Upper lobe of left lung (tissue), 6 donors: ENCODE measurements around the gene ARFGEF3. TPM values are rescaled to one million over a fixed set of nuclear protein-coding genes. Genes with fewer than 3 reads are reported as not detected.
A peak's percentile ranks its signal among the peaks of the same experiment; 100 is the strongest.

Experiments
- ATAC-seq, 2 donors: fragments of 200-7000 bp; cut with Tn5 transposase; one replicate each; pipeline ENCODE4 v1.9.1; 2022; ENCODE audit warnings: mild to moderate bottlenecking in 2 of 2, moderate library complexity in 2 of 2; ENCODE audit not compliant: low FRiP score in 2 of 2
- DNase-seq, 2 donors: peaks; one replicate each; pipeline ENCODE4 v3.0.0-alpha.2; 2019 to 2020
- H3K27ac ChIP-seq, 4 donors: fragments of 200-600 bp; sonication (generic); one replicate each; pipeline ENCODE4 v1.5.1; 2016 to 2019
- H3K27me3 ChIP-seq, 4 donors: fragments of 200-600 bp; sonication (generic); one replicate each; pipeline ENCODE4 v1.5.1; 2017 to 2019
- H3K36me3 ChIP-seq, 4 donors: fragments of 200-600 bp; sonication (generic); one replicate each; pipeline ENCODE4 v1.5.1; 2016 to 2019
- H3K4me1 ChIP-seq, 4 donors: fragments of 200-600 bp; sonication (generic); one replicate each; pipeline ENCODE4 v1.5.1; 2018 to 2019
- H3K4me3 ChIP-seq, 4 donors: fragments of 200-600 bp; sonication (generic); one replicate each; pipeline ENCODE4 v1.5.1; 2017 to 2019; ENCODE audit warnings: mild to moderate bottlenecking in 2 of 4, moderate library complexity in 1 of 4
- H3K9me3 ChIP-seq, 4 donors: fragments of 200-600 bp; sonication (generic); one replicate each; pipeline ENCODE4 v1.5.1; 2018 to 2019
- CTCF ChIP-seq, 6 experiments: fragments of 450-650 bp in 4 of 6; fragments of 200-600 bp in 2 of 6; sonication (generic) in 2 of 6; IDR thresholded peaks; one replicate each; pipeline ENCODE4 v1.5.1; 2016 to 2019; ENCODE audit warnings: antibody characterized with exemption in 6 of 6
- EP300 ChIP-seq, 4 donors: sonication (generic); formaldehyde crosslinking; IDR thresholded peaks; one replicate each; pipeline ENCODE4 v1.5.1; 2017; ENCODE audit warnings: antibody characterized with exemption in 4 of 4, control low read depth in 2 of 4
- POLR2A ChIP-seq, 4 donors: fragments of 450-650 bp; IDR thresholded peaks; one replicate each; pipeline ENCODE4 v1.5.1; 2016 to 2017; ENCODE audit warnings: antibody characterized with exemption in 4 of 4, mild to moderate bottlenecking in 2 of 4
- POLR2AphosphoS5 ChIP-seq, 2 donors: sonication (generic); formaldehyde crosslinking; IDR thresholded peaks; one replicate each; pipeline ENCODE4 v1.5.1; 2017; ENCODE audit warnings: antibody characterized with exemption in 2 of 2
- WGBS, 2 donors: methylation state at CpG; one replicate each; pipeline ENCODE4 v1.1.5; 2017 to 2018; 5-methylcytosine and 5-hydroxymethylcytosine counted together
- total RNA-seq, 6 donors: library from RNA; depleted of rRNA in 4 of 6; stranded (reverse); fragments of >200 nt in 4 of 6; gene quantifications; one replicate each; pipeline versions ENCODE4 v1.1.0 to v1.2.1, GENCODE V29; 2016 to 2021
- donor health status: DM: no; HTN: no; CAD: no; lungs with moderate emphysema.
- donor health status: DM: no; HTN: yes; CAD: no; lungs with severe emphysema.

The ARFGEF3 gene
- total RNA-seq, 6 donors from 2014 or later, result 19.8 to 53.6 (median 30.5) TPM

- TF ChIP-seq POLR2AphosphoS5 (IDR thresholded peaks at IDR 0.05), result no peak
- no peak for TF ChIP-seq EP300 (IDR thresholded peaks at IDR 0.05)
- TF ChIP-seq POLR2A (IDR thresholded peaks at IDR 0.05), result no peak
- no peak for TF ChIP-seq CTCF (IDR thresholded peaks at IDR 0.05)
- ATAC-seq, result peak in 1 of 2 donors; percentile 46
Observed at GRCh38 chr6:138291036-138291848, 129.5 kb downstream of the ARFGEF3 start.

GRCh38 chr6:138291849-138292181 lies 130.1 kb downstream of the ARFGEF3 start:
- Histone ChIP-seq H3K27me3 (no peaks in the 10 kb centered on the region), H3K4me3 (no peak overlapping the region), H3K36me3 (peaks cover 0 to 57% (median 21%) of the 10 kb centered on the region in 4 donors), H3K4me1 (no peaks in the 10 kb centered on the region), H3K9me3 (no peaks in the 10 kb centered on the region), H3K27ac (no peak overlapping the region)
- WGBS, 2 donors, result 92 to 95% methylated on average over 13 to 28 of the region's 28 CpGs
- ATAC-seq, result peak; percentile 3 to 11
- DNase-seq, result peak in 1 of 2 donors; percentile 84
- TF ChIP-seq EP300 (IDR thresholded peaks at IDR 0.05) (no peak), CTCF (IDR thresholded peaks at IDR 0.05) (no peak), POLR2A (IDR thresholded peaks at IDR 0.05) (no peak), POLR2AphosphoS5 (IDR thresholded peaks at IDR 0.05) (no peak)

More at GRCh38 chr6:138291036-138291848, 129.5 kb downstream of the ARFGEF3 start:
- 87 to 90% methylated on average over 13 to 21 of the region's 21 CpGs for WGBS, 2 donors
- Histone ChIP-seq H3K27me3 (no peaks in the 10 kb centered on the region), H3K4me3 (no peak overlapping the region), H3K36me3 (peaks cover 0 to 57% (median 22%) of the 10 kb centered on the region in 4 donors), H3K27ac (no peak overlapping the region), H3K4me1 (no peaks in the 10 kb centered on the region), H3K9me3 (no peaks in the 10 kb centered on the region)
- peak in 1 of 2 donors; percentile 51 for DNase-seq

- H3K36me3 ChIP-seq, result peaks cover 0 to 56% (median 19%) of the 10 kb centered on the region in 4 donors
- no peak for ATAC-seq
Observed at GRCh38 chr6:138292482-138292881, 130.7 kb downstream of the ARFGEF3 start.

GRCh38 chr6:138293428-138294395 lies 132.0 kb downstream of the ARFGEF3 start:
- TF ChIP-seq POLR2A (IDR thresholded peaks at IDR 0.05) (no peak), EP300 (IDR thresholded peaks at IDR 0.05) (no peak), POLR2AphosphoS5 (IDR thresholded peaks at IDR 0.05) (no peak)

More at GRCh38 chr6:138292482-138292881, 130.7 kb downstream of the ARFGEF3 start:
- no peaks in the 10 kb centered on the region for H3K9me3 ChIP-seq
- WGBS, 2 donors, result 88 to 90% methylated on average over 5 to 6 of the region's 6 CpGs
- no peaks in the 10 kb centered on the region for H3K4me1 ChIP-seq
- peak in 1 of 2 donors; percentile 18 for DNase-seq
- no peaks in the 10 kb centered on the region for H3K27me3 ChIP-seq
- TF ChIP-seq CTCF (IDR thresholded peaks at IDR 0.05), result no peak
- TF ChIP-seq EP300 (IDR thresholded peaks at IDR 0.05), result no peak
- no peak for TF ChIP-seq POLR2AphosphoS5 (IDR thresholded peaks at IDR 0.05)
- no peak for TF ChIP-seq POLR2A (IDR thresholded peaks at IDR 0.05)
- no peak overlapping the region for H3K4me3 ChIP-seq
- no peak overlapping the region for H3K27ac ChIP-seq

GRCh38 chr6:138296381-138296780 lies 134.6 kb downstream of the ARFGEF3 start:
- Histone ChIP-seq H3K36me3 (peaks cover 0 to 63% (median 11%) of the 10 kb centered on the region in 4 donors), H3K27me3 (no peaks in the 10 kb centered on the region), H3K9me3 (no peaks in the 10 kb centered on the region), H3K4me1 (no peaks in the 10 kb centered on the region), H3K27ac (no peak overlapping the region), H3K4me3 (no peak overlapping the region)
- 93 to 95% methylated on average over 9 of the region's 9 CpGs for WGBS, 2 donors
- no peak for TF ChIP-seq POLR2AphosphoS5 (IDR thresholded peaks at IDR 0.05)
- TF ChIP-seq POLR2A (IDR thresholded peaks at IDR 0.05), result no peak
- TF ChIP-seq CTCF (IDR thresholded peaks at IDR 0.05), result no peak
- TF ChIP-seq EP300 (IDR thresholded peaks at IDR 0.05), result no peak
- DNase-seq (no peak), ATAC-seq (no peak)

More at GRCh38 chr6:138293428-138294395, 132.0 kb downstream of the ARFGEF3 start:
- DNase-seq (no peak), ATAC-seq (no peak)
- Histone ChIP-seq H3K4me1 (no peaks in the 10 kb centered on the region), H3K27me3 (no peaks in the 10 kb centered on the region), H3K9me3 (no peaks in the 10 kb centered on the region), H3K4me3 (no peak overlapping the region), H3K36me3 (peaks cover 0 to 49% (median 17%) of the 10 kb centered on the region in 4 donors), H3K27ac (no peak overlapping the region)
- 88 to 96% methylated on average over 6 to 7 of the region's 7 CpGs for WGBS, 2 donors
